SH-SY5Y (cell line): ENCODE measurements around the gene SLC2A2.

Experiments
- GATA2 ChIP-seq: IDR thresholded peaks from 2 replicates; pipeline ENCODE4 v1.6.1; 2011; ENCODE audit warnings: mild to moderate bottlenecking, low read depth, low read length
- GATA3 ChIP-seq: IDR thresholded peaks from 2 replicates; pipeline ENCODE4 v1.6.1; 2011; ENCODE audit warnings: low read depth, mild to moderate bottlenecking, low read length, moderate library complexity

DNA sequence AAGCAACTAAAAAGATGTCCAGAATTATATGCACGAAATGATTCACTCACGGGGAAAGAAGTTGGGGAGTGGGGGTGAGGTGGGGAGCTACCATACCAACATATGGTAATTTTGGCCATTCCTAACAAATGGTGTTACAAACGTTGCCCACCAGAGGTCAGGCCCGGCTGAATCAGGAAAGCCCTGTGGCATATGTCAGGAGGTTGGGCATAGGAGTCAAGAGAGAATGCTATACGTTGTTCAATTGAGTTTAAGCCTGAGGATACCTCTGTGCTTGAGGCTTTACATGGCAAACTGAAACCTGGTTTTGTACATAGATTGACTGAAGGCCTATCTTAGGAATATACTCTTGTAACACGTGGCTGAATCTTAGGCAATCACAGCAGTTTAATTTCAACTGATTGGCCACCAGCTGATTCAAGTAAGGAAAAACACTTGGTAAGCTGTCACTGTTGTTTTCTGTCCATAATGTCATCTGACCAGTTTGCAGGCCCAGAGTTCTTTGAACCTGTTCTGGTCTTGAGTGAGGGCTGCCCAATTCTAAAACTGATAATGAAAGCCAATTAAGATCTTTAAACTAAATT is 23.4 kb upstream of the SLC2A2 start:
- TF ChIP-seq GATA2 (no peak), GATA3 (no peak)
